Measurements from ENCODE around the gene PCTP.
A peak's percentile ranks its signal among the peaks of the same experiment; 100 is the strongest.

Gene PCTP

GRCh38 chr17:55811536-55811935, 60.7 kb downstream of the PCTP start:
- DNase-seq: no peak

DNA sequence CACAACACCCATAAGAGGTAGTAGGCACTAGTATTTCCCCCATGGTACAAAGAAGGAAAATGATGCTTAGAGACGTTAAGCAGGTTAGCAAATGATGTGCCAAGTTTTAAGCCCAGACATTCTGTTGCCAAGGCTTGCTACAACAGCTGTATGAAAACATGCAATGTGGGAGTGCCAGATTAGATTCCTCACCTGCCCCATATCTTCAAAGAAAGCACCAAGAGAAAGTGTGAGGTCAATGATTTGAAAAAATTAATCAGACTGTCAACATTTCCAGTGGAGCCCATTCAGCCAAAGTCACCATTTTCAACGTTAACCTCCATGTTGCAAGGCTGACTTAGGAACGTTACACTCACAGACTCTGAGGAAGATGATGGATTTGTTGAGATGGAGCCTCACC, 61.5 kb downstream of the PCTP start:
- DNase-seq: no peak

DNA sequence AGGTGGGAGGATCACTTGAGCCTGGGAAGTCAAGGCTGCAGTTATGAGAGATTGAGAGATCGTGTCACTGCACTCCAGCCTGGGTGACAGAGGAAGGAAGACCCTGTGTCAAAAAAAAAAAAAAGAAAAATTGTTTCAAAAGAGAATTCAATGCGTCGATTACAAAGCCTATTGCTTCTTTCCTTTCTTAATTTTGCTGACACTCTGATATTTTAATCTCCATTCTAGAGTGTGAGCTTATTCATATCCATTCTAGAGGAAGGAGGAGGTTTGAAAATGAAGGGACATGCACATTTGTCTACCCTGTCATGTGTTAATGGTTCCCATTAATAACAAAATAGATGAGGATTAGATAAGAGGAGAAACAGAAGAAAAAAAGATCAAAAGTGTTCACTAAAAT, 63.1 kb downstream of the PCTP start:
- DNase-seq: no peak

DNA sequence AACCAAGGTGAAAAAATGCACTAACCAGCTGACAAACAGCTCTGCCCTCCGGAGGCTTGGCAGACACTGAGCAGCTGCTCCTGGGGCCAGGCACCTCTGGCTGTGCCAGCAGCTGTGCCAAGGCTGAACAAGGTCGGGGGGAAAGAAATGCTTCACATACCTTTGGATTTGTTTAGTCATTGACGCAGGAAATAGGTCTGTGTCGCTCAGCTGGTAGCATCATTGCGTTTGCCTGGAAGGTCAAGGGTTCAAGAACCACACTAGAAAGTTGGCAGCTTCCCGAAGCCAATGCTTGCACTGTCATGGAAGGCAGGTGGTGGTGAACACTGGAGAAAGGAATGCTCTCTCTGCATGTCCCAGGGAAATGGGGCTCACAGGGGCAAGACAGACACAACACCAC, 63.5 kb downstream of the PCTP start:
- DNase-seq: no peak

DNA sequence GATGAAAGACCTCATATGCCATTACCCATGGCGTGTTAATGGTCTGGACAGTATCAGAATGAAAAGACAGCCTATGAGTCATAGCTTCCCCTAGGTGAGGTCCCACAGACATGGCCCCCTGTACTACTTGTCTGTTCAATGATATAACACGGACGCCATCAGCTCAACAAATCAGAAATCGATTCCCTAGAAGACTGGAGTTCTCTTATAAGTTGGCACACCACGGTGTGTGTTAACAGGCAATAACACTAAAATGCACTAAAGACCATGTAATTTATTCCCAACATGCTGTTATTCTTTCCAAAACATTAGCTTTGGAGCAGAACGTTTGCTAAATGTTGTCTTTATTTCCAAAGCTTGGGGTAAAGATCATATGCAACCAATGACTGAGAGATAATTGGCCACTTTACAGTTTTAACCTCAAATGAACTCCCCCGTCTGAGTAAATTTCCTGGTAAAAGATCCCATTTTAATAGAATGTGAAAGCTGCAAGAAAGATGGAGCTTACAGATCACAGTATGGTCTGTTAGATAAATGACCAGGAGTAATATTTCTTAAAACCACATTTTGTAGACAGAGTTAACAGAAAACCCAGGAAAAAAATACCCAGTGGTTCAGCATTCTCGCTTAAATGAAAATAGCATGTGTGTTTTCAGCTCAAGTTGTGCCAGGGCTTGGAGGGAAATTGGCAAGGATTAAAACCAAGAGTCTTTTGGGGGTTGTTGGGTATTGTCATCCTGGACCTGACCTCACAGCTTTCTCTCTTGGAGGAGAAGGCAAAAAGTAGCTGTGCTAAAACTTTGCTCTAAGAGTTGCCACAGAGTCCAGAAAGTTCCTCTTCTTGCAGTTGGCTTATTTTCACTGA, 65.9 kb downstream of the PCTP start:
- DNase-seq: no peak

- no peak for DNase-seq
Observed at GRCh38 chr17:55817397-55817709, 66.5 kb downstream of the PCTP start.

- DNase-seq: no peak
Observed at GRCh38 chr17:55818026-55818425, 67.2 kb downstream of the PCTP start.

DNA sequence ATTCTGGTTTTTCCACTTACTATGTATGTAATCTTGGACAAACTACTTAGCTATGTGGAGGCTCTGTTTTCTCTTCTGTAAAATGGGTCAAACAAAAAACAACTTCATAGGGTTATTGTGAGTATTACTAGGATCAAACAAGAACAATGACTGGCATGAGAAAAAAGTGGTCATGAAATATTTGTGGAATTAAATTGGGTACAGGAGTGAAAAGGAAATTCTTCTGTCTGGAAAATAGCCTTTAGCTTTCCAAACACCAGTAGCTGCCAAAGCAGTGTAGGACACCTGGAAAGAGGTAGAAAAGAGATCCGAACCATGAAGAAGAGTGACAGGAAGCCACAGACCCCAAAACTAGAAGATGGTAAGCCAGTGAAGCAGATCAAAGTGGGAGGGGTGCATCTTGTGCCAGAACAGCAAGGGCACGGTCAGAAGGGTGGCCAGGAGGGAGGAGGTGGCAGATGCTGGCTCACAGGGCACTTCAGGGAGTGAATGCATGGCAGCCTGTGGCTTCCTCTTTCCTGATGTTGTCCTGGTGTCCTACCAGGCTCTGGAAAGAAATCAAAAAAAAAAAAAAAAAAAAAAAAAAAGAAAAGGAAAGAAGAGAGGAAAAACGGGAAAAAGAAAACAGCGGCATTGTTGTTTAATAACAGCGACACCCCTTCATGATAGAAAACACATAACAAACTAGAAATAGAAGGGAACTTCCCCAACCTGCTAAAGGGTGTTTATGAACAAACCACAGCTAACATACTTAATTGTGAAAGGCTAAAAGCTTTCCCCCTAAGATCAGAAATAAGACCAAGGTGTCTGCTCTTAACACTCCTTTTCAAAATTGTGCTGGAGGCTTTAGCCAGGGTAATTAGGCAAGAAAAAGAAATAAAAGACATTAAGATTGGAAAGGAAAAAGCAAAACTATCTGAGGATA, 67.9 kb downstream of the PCTP start:
- DNase-seq: no peak

GRCh38 chr17:55820675-55821074, 69.8 kb downstream of the PCTP start:
- no peak for DNase-seq

GRCh38 chr17:55822028-55822427, 71.2 kb downstream of the PCTP start:
- no peak for DNase-seq

- DNase-seq: peak; percentile 23
Observed at GRCh38 chr17:55825213-55825612, 74.4 kb downstream of the PCTP start.
